C4-2B (cell line): ENCODE results near the gene DIS3L2.

Experiments
- ZFX ChIP-seq: fragments of 450-650 bp; IDR thresholded peaks from 2 replicates; pipeline ENCODE4 v1.6.1; 2017
- TF ChIP-seq, protein P1 (sequence below): fragments of 450-650 bp; conservative IDR thresholded peaks from 2 replicates; pipeline ENCODE4 v1.5.1; 2017; ENCODE audit warnings: mild to moderate bottlenecking

DNA sequence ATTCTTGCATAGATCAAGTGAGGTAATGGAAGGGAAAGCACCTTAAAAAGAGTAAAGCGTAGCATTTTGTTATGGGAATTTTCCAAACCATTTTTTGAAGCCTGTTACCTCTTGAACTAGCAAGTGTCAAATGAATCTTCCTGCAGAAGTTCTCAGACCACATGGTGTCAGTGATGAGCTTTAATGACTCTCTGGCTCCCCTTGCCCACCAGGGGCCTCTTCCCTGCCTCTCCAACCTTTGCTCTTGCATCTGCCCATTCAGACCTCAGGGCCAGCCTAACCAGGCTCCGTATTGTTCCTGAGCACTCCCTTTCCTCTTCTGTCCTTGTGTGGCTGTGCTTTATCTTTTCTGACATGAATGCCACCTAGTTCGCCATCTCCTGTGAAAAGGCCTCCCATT lies 155.9 kb downstream of the DIS3L2 start:
- TF ChIP-seq, protein P1, sequence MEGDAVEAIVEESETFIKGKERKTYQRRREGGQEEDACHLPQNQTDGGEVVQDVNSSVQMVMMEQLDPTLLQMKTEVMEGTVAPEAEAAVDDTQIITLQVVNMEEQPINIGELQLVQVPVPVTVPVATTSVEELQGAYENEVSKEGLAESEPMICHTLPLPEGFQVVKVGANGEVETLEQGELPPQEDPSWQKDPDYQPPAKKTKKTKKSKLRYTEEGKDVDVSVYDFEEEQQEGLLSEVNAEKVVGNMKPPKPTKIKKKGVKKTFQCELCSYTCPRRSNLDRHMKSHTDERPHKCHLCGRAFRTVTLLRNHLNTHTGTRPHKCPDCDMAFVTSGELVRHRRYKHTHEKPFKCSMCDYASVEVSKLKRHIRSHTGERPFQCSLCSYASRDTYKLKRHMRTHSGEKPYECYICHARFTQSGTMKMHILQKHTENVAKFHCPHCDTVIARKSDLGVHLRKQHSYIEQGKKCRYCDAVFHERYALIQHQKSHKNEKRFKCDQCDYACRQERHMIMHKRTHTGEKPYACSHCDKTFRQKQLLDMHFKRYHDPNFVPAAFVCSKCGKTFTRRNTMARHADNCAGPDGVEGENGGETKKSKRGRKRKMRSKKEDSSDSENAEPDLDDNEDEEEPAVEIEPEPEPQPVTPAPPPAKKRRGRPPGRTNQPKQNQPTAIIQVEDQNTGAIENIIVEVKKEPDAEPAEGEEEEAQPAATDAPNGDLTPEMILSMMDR = no peak
- no peak for TF ChIP-seq ZFX
